Measurements from ENCODE around the gene EXOC2. TPM values are rescaled to one million over a fixed set of nuclear protein-coding genes. Genes with fewer than 3 reads are reported as not detected.
"Not testable (repeated sequence)": the region's sequence is repeated elsewhere in the genome, so short reads cannot be mapped to it uniquely, and the experiment has no call there.

Gene EXOC2
- total and polyA plus RNA-seq, 10 donors, result 7.0 to 32.8 (median 25.3) TPM

GRCh38 chr6:667253-667927 lies 25.5 kb downstream of the EXOC2 start:
- no peak overlapping the region for H3K27ac ChIP-seq
- no peak for DNase-seq
- TF ChIP-seq POLR2A (IDR thresholded peaks at IDR 0.05), result no peak
- no peak for TF ChIP-seq POLR2AphosphoS5 (IDR thresholded peaks at IDR 0.05)
- TF ChIP-seq CTCF (IDR thresholded peaks at IDR 0.05 in 8 of 11, conservative IDR thresholded peaks at IDR 0.05 in 3 of 11), result no peak
- H3K4me3 ChIP-seq, result no peak overlapping the region
- peaks cover 0 to 23% (median 12%) of the 10 kb centered on the region in 8 donors for H3K9me3 ChIP-seq
- H3K27me3 ChIP-seq (replicated peaks in 1 of 7), result no peaks in the 10 kb centered on the region
- 81 to 94% (median 91%) methylated on average over 1 to 7 of the region's 7 CpGs for WGBS, 5 donors
- peaks cover 0 to 18% (median 12%) of the 10 kb centered on the region in 6 donors for H3K4me1 ChIP-seq
- H3K36me3 ChIP-seq, result peaks cover 0 to 15% (median 1%) of the 10 kb centered on the region in 6 donors
- intact Hi-C loops (cut with DNase I; ENCODE audit: low total_unique reads), result no loop called here

GRCh38 chr6:665403-666267 lies 27.3 kb downstream of the EXOC2 start:
- Histone ChIP-seq H3K9me3 (peaks cover 0 to 18% (median 10%) of the 10 kb centered on the region in 8 donors), H3K36me3 (peaks cover 0 to 15% (median 1%) of the 10 kb centered on the region in 6 donors), H3K4me3 (no peak overlapping the region), H3K4me1 (peaks cover 0 to 29% (median 15%) of the 10 kb centered on the region in 6 donors), H3K27ac (no peak overlapping the region), H3K27me3 (replicated peaks in 1 of 7) (no peaks in the 10 kb centered on the region)
- WGBS, 5 donors, result 92 to 98% (median 94%) methylated on average over 5 of the region's 5 CpGs
- intact Hi-C loops (cut with DNase I; ENCODE audit: low total_unique reads), result no loop called here
- TF ChIP-seq POLR2AphosphoS5 (IDR thresholded peaks at IDR 0.05), result no peak
- no peak for TF ChIP-seq CTCF (IDR thresholded peaks at IDR 0.05 in 8 of 11, conservative IDR thresholded peaks at IDR 0.05 in 3 of 11)
- TF ChIP-seq POLR2A (IDR thresholded peaks at IDR 0.05), result no peak
- no peak for DNase-seq

GRCh38 chr6:663788-664187 lies 29.2 kb downstream of the EXOC2 start:
- H3K36me3 ChIP-seq; H3K27me3 ChIP-seq (replicated peaks in 1 of 7); intact Hi-C loops (cut with DNase I; ENCODE audit: low total_unique reads); DNase-seq; H3K4me3 ChIP-seq; H3K27ac ChIP-seq: not testable (repeated sequence)
- WGBS, 5 donors, result 46 to 51% (median 49%) methylated on average over 4 of the region's 4 CpGs
- peaks cover 0 to 38% (median 22%) of the 10 kb centered on the region in 6 donors for H3K4me1 ChIP-seq
- peaks cover 0 to 18% (median 10%) of the 10 kb centered on the region in 8 donors for H3K9me3 ChIP-seq

GRCh38 chr6:659716-660581 lies 33.0 kb downstream of the EXOC2 start:
- no peaks in the 10 kb centered on the region for H3K27me3 ChIP-seq (replicated peaks in 1 of 7)
- peaks cover 0 to 17% (median 6%) of the 10 kb centered on the region in 8 donors for H3K9me3 ChIP-seq
- WGBS, 5 donors, result 71 to 87% (median 74%) methylated on average over 9 to 13 of the region's 13 CpGs
- H3K4me3 ChIP-seq, result no peak overlapping the region
- intact Hi-C loops (cut with DNase I; ENCODE audit: low total_unique reads), result no loop called here
- peaks cover 0 to 38% (median 25%) of the 10 kb centered on the region in 6 donors for H3K4me1 ChIP-seq
- TF ChIP-seq POLR2AphosphoS5 (IDR thresholded peaks at IDR 0.05) (no peak), CTCF (IDR thresholded peaks at IDR 0.05 in 8 of 11, conservative IDR thresholded peaks at IDR 0.05 in 3 of 11) (no peak), POLR2A (IDR thresholded peaks at IDR 0.05) (no peak)
- peaks cover 4 to 19% (median 13%) of the 10 kb centered on the region in 6 donors for H3K36me3 ChIP-seq
- no peak for DNase-seq
- no peak overlapping the region for H3K27ac ChIP-seq

Data from spleen (tissue), 11 donors.